ENCODE results near the gene MAPKAP1. TPM values are rescaled to one million over a fixed set of nuclear protein-coding genes. Genes with fewer than 3 reads are reported as not detected.

The MAPKAP1 gene
- total and polyA plus RNA-seq, 2 experiments from 2014 or later, result 68.4 to 98.5 TPM

- Histone ChIP-seq H3K9me2 (ENCODE audit: insufficient read depth) (no peaks in the 10 kb centered on the region), H2AFZ (no peak overlapping the region), H3K79me2 (replicated peaks; ENCODE audit: insufficient read depth) (no peaks in the 10 kb centered on the region), H3K27me3 (ENCODE audit: insufficient read depth) (peaks cover 15% of the 10 kb centered on the region; the same call in 1 of the 2 replicates), H3K4me1 (ENCODE audit: insufficient read depth) (no peaks in the 10 kb centered on the region), H3K27ac (ENCODE audit: low read depth) (no peak overlapping the region), H4K20me1 (replicated peaks; ENCODE audit: insufficient read depth) (no peaks in the 10 kb centered on the region), H3K4me3 (no peak overlapping the region), H3F3A (replicated peaks; ENCODE audit: low read depth) (no peaks in the 10 kb centered on the region), H3K36me3 (ENCODE audit: insufficient read depth) (no peaks in the 10 kb centered on the region), H3K4me2 (no peak overlapping the region)
- Mint-ChIP-seq H3K27ac (no peak overlapping the region), H3K36me3 (ENCODE audit: low read depth) (no peaks in the 10 kb centered on the region), H3K27me3 (ENCODE audit: insufficient read depth, low read depth, poor library complexity) (peaks cover 12% of the 10 kb centered on the region), H3K4me3 (no peak overlapping the region), H3K9me3 (no peaks in the 10 kb centered on the region), H3K4me1 (peaks cover 12% of the 10 kb centered on the region)
- no peak for ATAC-seq
- TF ChIP-seq STAT1 (IDR thresholded peaks at IDR 0.05; ENCODE audit: unreplicated experiment) (no peak), ZNF114 (CRISPR knock-in tag; IDR thresholded peaks at IDR 0.05) (no peak), EZH2 (IDR thresholded peaks at IDR 0.05; ENCODE audit: low read depth, unreplicated experiment) (no peak), NANOG (IDR thresholded peaks at IDR 0.05; ENCODE audit: borderline replicate concordance) (no peak), EZH2phosphoT487 (IDR thresholded peaks at IDR 0.05; ENCODE audit: unreplicated experiment) (no peak), ETS1 (IDR thresholded peaks at IDR 0.05) (no peak), ZNF331 (CRISPR knock-in tag; IDR thresholded peaks at IDR 0.05; ENCODE audit: low read depth) (no peak), ZNF462 (CRISPR knock-in tag; IDR thresholded peaks at IDR 0.05) (no peak)
- DNase-seq (ENCODE audit: low spot score), result no peak
Observed at GRCh38 chr9:125393426-125393825, 313.6 kb downstream of the MAPKAP1 start.

Measured in GM23338 (cell line).